HG02571 (cell line): ENCODE data around the gene GFER.
A peak's percentile ranks its signal among the peaks of the same experiment; 100 is the strongest.

ENCODE experiments used
- ATAC-seq: cut with Tn5 transposase; IDR thresholded peaks from one replicate; pipeline ENCODE4 v1.9.1; 2021; ENCODE audit warnings: mild to moderate bottlenecking, moderate library complexity; ENCODE audit not compliant: unreplicated experiment

Gene GFER

DNA sequence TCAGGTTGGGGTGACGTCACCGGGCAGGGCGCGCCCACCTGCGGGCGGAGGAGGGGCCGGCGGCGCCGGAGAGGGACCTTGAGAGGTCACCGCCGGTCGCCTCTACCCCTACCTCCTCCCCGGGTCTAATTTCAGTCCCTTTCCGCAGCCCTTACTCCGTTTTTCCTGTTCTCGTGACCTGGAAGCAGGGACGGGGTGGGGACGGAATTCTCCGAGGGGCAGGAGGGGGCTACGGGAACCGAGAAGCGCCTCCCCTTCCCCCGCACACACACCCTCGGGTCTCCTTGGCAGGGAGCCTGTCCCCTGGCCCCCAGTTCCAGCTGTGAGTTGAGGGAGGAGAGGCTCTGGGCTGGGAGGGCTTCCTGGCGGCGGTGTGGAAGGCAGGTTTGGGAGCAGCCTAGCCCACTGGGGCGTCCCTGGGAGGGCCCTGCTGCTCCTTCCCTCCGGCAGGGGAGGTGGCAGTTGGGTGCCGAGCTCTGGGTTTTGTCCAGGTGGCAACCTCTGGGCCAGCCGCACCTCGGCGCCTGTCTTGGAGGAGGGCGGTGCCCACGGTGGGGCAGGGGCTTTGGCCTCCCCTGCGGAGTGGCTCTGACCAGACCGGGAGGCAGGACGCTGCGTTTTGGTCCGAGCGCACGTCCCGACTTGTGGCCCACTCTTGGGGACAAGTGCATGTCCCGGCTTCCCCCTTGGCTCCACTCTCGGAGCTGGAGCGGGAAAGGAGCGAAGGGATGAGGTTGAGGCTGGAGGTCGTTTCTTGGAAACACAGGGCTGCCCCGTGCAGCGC lies 6.5 kb downstream of the GFER start:
- no peak for ATAC-seq

DNA sequence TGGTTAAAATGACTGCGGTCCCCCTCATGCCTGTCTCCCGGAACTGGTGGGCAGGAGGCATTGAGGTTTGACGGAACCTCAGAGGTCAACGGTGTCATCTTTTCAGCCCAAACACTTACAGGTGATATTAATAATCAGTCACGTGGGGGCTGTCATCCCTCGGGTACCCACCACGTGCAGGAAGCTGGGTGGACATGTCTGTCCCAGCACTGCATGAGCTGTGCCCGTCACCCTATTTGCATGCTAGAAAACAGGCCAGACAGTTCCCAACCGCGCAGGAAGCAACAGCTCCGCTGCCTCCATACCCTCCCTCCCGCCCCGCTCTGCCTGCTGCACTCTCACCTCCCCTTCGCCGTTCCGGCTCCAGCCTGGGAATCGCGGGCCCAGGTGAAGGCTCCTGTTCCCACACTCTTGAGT lies 7.2 kb downstream of the GFER start:
- no peak for ATAC-seq

- no peak for ATAC-seq
Observed at GRCh38 chr16:1991588-1991947, 7.6 kb downstream of the GFER start.

DNA sequence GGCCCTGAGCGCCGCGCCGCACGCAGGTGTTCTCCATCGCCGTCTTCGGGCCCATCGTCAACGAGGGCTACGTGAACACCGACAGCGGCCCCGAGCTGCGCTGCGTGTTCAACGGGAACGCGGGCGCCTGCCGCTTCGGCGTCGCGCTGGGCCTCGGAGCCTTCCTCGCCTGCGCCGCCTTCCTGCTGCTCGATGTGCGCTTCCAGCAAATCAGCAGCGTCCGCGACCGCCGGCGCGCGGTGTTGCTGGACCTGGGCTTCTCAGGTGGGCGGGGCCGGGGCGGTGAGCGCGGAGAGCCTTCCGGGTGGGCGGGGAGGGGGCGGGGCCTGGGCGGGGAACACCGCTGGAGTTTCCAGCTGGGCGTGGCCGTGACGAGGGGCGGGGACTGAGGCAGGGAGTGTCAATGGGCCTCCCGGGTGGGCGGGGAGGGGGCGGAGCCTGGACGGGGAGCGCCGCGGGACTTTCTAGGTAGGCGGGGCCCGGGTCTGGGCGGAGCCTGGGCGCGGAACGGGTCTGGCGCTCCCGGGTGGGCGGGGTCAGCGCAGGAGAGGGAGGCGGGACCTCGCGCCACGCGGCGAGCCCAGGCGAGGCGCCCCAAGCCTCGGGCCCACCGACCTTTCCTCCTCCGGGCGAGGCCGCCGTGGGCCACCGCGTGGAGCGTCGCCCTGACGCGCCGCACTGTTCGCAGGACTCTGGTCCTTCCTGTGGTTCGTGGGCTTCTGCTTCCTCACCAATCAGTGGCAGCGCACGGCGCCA lies 8.1 kb downstream of the GFER start:
- peak; percentile 46 for ATAC-seq

- ATAC-seq, result no peak
Observed at GRCh38 chr16:1992704-1993317, 8.8 kb downstream of the GFER start.

DNA sequence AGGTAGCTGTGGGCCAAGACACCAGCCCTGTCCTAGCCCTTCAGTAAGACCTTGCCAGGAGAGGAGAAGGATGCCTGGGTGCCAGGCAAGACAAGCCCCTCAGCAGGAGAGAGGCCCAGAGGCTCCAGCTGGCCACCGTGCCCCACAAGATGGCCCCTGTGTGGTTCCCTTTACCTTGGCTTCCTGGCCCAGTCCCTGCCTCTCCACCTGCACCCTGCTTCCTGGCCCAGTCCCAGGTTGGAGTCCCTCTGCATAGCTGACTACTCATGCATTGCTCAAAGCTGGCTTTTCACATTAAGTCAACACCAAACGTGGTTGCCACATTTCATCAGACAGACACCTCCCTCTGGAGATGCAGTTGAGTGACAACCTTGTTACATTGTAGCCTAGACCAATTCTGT lies 9.7 kb downstream of the GFER start:
- ATAC-seq, result no peak

DNA sequence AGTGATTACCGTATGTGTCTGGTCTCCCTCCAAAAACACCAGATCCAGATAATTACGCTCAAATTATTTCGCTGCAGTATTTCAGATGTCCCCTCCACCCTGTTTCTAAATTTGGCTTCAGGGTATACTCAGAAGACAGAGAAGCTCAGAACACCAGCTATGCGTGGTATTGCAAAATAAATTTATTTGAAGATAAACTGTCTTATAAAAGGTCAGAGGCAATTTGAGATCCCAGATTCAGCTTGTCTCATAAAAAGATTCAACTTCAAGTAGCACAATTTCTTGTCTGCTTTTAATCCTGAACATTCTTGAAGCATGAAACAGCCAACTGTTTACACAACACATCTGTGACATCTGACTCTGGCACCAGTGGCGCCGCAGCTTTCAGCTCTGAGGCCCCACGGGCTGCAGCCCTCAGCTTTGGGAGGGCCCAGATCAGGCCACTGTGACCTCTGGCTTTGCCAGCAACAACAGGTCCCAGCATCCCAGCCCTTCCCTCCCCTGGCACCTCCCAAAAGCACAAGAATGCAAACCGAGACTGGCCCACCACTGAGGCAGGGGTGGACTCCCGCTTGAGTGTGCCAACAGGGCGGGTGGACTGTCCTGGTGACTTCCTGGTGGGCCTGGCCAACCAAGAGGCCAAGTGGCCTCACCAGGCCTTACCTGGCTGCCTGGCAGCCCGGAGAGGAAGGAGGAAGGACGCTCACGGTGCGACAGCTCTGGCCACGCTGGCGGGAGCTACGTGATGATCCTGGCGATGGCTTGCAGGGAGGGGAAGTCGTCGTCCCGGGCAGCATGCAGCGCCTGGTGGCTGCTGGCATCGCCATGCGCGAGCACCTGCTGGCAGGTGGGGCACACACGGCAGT lies 13.7 kb downstream of the GFER start:
- no peak for ATAC-seq

DNA sequence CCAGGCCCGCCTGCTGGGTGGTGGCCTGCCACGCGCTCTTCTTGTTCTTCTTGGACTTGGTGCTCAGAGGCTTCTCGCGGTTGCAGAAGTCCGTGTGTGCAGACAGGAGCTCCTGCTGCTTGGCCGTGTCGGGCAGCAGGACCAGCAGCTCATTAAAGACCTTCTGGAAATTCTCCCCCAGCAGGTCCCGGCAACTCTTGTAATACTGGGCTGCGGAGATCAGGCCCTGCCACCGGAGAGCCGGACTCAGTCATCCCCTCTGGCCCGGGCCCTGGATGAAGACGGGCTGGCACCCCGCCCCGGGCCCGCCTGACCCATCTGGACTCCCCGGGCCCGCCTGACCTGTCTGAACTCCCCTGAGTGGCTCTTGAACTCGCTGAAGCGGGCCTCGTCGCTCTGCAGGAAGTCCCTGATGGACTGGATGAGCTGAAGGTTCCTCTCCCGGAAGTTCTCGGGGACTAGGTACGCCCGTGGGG lies 14.4 kb downstream of the GFER start:
- ATAC-seq, result no peak

GRCh38 chr16:1998852-1999801 lies 15.1 kb downstream of the GFER start:
- ATAC-seq, result no peak

DNA sequence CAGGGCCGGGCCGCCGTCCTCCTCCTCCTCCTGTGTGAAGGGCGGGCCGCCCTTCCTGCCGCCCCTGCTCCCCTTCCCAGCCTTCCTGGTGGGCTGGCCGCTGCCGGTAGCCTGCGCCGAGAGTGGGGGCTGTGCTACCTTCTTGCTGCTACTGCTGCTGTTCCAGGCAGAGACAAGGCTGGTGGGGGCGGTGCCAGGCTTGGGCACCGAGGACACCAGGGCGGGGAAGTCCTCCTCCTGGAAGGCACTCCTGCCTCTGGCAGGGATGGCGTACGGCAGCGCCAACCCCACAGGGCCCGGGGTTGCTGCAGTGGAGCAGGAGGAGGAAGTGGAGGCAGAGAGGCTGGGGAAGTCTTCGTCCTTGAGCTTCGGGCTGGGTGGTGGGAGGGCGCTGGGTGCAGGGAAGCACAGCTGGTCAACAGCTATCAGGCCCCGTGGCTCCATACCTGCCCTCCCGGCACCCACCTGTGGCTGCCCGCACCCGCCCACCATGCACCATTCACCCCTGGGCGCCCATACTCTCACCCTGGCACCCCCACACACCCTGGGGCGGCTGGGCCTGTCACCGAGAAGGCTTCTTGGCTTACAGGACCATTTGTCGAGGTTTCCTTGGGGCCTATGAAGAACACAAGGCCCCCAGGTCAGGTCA lies 16.0 kb downstream of the GFER start:
- ATAC-seq, result no peak

DNA sequence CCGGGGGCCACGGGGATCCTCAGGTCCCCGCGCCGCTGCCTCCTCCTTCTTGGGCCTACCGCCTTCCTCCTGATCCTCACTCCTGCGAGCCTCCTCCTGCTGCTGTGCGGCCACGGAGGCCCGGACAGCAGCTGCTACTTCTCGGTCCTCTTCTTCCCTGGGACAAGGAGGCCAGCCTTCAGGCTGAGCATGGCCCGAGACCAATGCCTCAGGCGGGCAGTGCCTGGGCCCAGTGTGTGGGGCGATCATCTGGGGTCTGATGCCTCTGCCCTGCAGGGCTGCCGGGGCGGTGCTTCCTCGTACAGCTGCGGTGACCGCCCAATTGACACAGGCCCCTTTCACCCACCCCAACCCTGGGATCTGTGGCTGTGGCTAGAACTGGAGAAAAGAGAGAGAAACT lies 17.0 kb downstream of the GFER start:
- ATAC-seq, result no peak

DNA sequence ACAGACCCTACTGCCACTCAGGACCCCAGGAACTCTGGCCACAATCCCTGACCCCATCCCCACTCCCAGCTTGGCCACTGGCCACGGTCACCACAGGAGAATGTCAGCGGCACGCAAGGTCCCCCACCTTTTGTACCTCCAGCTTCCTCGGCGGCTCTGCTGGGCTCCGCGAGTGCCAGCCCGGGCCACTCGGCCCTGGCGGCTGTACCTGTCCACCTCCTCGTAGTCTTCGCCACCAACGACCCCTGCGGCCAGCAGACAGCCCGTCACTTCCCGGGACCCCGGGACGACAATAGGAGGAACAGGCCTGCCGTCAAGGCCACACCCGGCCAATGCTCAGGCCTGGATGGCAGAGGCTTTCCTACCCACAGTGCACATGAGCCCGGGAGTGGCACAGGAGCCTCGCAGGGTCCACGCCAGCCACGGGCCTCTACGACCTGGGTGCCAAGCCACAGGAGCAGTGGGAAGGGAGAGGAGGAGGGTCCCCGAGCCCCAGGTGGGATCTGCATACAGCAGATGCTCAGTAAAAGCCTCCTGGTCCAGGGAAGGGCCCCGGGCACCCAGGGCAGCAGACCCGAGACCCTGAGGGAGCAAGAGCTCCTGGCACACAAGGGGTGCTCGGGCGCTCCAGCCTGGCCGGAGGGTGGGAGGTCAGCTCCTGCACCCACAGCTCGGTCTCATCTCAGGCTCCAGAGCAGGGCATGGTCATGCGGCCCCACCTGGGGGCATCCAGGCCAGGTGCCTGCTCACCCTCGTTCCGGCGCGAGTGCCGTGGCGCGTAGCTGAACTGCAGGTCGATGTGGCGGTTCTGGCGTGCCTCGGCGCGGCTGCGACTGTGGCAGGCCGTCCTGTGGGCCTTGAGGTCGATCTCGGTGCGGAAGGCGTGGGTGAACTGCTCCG lies 17.7 kb downstream of the GFER start:
- ATAC-seq, result no peak

DNA sequence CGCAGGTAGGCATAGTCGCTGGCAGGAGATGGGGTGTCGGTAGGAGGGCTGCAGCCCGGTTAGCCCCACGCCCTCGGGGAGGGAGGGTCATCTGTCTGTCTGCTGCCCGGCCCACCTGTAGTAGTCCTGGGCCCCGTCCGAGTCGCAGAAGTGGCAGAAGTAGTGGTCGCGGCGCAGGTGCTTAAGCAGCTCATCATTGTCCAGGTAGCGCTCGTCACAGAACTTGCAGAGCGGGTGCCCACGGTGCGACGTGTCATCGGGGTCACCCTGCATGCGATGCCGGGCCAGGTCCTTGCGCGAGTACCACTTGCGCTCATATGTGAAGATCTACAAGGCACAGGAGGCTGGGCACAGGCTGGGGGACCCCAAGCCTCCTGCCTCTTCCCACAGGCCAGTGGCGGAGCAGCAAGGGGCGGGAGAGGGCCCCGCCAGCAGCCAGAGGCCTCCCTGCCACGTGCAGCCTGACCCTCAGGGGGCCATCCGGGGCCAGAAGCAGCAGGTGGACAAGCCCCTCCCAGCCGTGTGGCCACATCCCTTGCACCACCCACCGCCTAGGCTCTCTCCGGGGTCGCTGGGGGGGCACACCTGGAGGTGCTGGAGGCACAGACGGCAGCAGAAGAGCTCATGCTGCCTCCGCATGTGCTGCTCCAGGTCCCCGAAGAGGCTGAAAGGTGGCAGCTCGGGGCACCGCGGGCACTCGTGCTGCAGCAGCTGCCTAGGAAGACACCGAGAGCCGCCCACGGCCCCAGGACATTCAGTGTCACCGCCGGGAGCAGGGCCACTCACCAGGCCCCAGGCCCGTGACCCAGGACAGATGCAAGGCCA lies 18.6 kb downstream of the GFER start:
- ATAC-seq, result no peak

- ATAC-seq, result no peak
Observed at GRCh38 chr16:2003231-2003826, 19.3 kb downstream of the GFER start.

DNA sequence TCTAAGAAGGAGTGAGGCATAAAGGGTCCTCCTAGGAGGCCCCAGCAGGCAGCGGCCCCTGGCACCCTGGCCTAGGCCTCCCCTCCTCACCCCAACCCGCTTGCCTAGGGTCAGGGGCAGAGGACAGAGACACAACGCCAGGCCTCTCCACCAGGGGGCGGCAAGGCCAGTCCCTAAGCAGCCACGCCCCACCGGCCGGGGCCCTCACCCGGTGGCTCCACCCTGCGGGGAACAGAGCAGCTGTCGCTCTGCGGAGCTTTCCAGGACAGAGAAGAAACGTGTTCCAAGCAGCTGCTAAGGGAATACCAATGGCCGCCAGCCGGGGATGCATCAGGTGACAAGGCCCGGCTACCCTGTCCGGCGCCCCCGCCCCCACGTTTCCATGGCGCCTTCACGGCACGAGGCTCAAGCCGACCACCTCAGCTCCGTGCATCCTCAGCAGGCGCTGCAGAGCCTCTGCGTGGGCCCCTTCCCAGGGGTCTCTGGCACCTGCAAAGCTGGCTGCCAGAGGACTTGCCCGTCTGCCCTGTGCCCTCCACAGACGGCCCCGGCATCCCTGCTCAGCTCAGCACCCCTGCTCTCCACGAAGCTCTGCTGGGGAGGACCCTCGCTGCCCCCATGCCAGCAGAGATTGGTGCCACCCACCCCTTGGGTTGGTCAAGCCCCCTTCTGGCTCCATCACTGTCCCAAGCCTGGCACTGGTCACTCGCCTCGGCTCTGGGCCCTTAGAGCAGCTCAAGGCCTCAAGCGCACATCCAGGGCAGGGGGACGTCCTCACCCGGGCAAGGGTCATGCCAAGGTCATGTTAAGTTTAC lies 20.0 kb downstream of the GFER start:
- ATAC-seq, result peak; percentile 56

DNA sequence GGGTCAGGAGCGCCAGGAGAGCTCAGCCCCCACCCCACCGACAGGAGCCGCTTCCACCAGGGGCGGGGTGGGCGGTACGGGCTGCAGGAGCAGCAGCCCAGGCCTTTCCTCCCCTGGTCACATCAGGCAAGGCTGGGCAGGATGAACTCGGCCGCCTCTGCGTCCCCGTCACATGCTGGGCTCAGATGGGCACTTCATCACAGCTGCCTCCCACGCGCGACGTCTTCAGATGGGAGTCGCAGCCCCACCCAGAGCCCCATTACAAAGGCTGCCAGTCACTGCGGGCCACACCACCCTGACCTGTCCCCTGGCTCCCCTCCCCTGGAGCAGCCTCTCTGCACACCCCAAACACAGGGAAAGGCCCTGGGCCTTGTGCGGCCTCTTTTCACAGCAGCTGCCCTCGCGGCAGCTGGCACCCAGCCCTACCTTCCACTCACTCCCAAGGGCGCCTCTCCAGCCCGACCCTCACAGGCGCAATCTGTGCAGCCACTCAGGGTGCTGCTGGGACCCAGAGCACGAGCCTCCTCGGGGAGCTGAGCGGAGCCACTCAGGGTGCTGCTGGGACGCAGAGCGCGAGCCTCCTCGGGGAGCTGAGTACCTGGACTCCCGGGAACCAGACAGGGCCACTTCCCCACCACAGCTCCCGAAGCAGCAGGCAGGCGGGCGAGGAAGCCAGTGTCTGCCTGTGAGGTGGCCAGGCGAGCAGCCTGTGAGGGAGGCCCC lies 21.0 kb downstream of the GFER start:
- no peak for ATAC-seq
